Activated naive CD8-positive, alpha-beta T cell (primary cell): Measurements from ENCODE around the gene MIB2.
"Not testable (repeated sequence)": the region's sequence is repeated elsewhere in the genome, so short reads cannot be mapped to it uniquely, and the experiment has no call there.

Experiments
- H3K27ac Mint-ChIP-seq: one replicate; pipeline ENCODE4 v1.8.0; 2021; ENCODE audit warnings: mixed read lengths
- H3K27me3 Mint-ChIP-seq: one replicate; pipeline ENCODE4 v1.8.0; 2021; ENCODE audit warnings: mixed read lengths
- H3K36me3 Mint-ChIP-seq: one replicate; pipeline ENCODE4 v1.8.0; 2021; ENCODE audit warnings: mixed read lengths
- H3K4me1 Mint-ChIP-seq: one replicate; pipeline ENCODE4 v1.8.0; 2021; ENCODE audit warnings: low read depth, mixed read lengths
- H3K4me3 Mint-ChIP-seq: one replicate; pipeline ENCODE4 v1.8.0; 2021; ENCODE audit warnings: mild to moderate bottlenecking, mixed read lengths
- H3K9me3 Mint-ChIP-seq: one replicate; pipeline ENCODE4 v1.8.0; 2021; ENCODE audit warnings: low read depth, mixed read lengths

The MIB2 gene

DNA sequence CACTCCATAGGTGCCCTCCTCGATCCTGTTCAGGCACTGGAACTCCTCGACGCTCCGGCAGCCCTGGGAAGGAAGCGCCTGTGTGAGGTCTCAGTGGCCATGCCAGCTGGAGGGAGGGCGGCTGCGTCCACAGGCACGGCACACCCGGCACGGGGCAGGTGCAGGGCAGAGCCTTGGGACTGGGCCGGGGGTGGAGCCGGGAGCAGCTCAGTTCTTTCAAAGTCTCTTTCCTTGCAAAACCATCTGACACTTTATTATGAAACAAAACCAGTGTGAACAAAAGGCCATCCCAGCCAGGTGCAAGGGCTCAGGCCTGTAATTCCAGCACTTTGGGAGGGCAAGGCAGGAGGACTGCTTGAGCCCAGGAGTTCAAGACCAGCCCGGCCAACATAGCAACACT is 23.2 kb downstream of the MIB2 start:
- not testable (repeated sequence) for H3K4me1 Mint-ChIP-seq, H3K27me3 Mint-ChIP-seq, H3K36me3 Mint-ChIP-seq, H3K4me3 Mint-ChIP-seq, H3K9me3 Mint-ChIP-seq, H3K27ac Mint-ChIP-seq

DNA sequence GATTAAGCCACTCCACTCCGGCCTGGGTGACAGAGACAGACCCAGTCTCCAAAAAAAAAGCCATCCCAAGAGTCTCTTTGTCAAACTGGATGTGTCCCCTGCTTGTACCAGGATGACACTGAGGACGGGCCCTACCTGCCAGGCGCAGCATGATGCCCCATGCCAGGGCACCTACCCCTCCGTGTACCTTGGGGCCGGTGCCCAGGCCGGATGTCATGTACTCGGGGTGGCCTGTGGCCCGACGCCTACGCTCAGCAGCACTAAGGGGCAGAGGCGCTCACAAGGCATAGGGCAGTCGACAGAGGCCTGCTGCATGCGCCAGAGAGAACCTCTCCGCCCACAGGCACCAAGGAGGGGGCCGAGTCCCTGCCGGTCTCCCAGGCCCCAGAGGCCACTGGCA is 24.1 kb downstream of the MIB2 start:
- not testable (repeated sequence) for H3K36me3 Mint-ChIP-seq, H3K4me3 Mint-ChIP-seq, H3K27me3 Mint-ChIP-seq, H3K4me1 Mint-ChIP-seq, H3K9me3 Mint-ChIP-seq, H3K27ac Mint-ChIP-seq

DNA sequence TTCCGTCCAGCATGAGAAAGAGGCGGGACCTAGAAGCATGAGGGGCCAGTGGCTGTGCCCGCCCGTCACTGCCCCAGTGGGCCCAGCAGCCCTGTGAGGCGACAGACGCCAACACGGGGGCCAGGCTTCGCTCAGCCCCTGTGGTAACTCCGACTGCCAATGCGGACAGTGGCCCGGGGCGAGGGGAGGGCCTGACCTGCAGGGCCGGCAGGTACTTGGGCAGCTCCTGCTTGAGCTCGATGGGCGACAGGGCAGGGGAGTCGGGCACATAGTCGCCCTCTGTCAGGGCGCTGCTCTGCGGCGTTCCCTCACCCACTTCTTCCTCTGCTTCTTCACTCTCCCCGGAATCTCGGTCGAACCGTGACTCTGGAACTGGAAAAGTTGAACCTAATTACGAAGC is 24.8 kb downstream of the MIB2 start:
- not testable (repeated sequence) for H3K4me1 Mint-ChIP-seq, H3K36me3 Mint-ChIP-seq, H3K27ac Mint-ChIP-seq, H3K9me3 Mint-ChIP-seq, H3K4me3 Mint-ChIP-seq, H3K27me3 Mint-ChIP-seq

DNA sequence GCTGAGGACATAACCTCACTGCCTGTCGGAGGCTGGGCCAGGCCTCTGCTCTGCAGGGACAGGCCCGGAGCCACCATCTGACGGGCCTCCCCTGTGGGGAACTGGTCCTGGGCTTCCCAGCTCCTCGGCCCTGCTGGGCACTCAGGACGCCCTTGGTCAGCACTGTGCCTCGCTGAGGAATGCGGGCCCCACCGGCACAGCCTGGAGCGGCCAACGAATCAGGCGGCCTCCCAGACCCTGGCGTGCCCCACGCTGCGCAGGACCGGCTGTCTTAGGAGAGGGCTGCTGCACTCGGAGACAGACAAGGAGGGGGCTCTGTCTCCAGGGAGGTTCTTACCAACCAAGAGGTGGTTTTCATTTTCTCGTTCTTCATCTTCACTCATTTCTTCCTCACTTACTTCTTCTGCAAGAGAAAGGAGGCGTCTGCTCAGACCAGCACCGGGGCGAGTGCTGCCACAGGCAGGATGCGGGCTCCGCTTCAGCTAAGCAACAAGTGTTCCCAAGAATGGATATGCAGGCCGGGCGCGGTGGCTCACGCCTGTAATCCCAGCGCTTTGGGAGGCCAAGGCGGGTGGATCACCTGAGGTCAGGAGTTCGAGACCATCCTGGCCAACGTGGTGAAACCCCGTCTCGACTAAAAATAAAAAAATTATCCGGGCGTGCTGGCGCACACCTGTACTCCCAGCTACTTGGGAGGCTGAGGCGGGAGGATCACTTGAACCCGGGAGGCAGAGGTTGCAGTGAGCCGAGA is 25.6 kb downstream of the MIB2 start:
- H3K4me3 Mint-ChIP-seq, H3K27ac Mint-ChIP-seq: not testable (repeated sequence)

DNA sequence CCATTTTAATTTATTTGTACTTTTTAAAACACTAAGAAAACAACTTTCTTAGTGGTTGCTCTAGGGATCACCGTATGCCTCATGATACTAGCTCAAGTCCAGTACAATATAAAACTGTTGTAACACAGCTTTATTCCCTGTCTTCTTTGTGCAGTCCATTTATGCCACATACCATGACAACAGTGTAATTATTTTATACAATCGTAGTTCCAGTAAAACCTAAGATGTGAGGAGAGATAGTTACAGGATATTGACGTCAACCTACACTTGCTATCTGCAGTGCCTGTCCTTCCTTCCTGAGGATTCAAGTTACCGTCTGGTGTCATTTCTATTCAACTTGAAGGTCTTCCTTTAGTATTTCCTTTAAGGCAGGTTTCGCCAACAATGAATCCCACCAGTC is 31.0 kb downstream of the MIB2 start:
- H3K27me3 Mint-ChIP-seq, H3K4me3 Mint-ChIP-seq, H3K4me1 Mint-ChIP-seq, H3K27ac Mint-ChIP-seq, H3K9me3 Mint-ChIP-seq, H3K36me3 Mint-ChIP-seq: not testable (repeated sequence)

More for the DNA sequence above, 25.6 kb downstream of the MIB2 start:
- H3K27me3 Mint-ChIP-seq, H3K4me1 Mint-ChIP-seq, H3K36me3 Mint-ChIP-seq, H3K9me3 Mint-ChIP-seq: not testable (repeated sequence)

DNA sequence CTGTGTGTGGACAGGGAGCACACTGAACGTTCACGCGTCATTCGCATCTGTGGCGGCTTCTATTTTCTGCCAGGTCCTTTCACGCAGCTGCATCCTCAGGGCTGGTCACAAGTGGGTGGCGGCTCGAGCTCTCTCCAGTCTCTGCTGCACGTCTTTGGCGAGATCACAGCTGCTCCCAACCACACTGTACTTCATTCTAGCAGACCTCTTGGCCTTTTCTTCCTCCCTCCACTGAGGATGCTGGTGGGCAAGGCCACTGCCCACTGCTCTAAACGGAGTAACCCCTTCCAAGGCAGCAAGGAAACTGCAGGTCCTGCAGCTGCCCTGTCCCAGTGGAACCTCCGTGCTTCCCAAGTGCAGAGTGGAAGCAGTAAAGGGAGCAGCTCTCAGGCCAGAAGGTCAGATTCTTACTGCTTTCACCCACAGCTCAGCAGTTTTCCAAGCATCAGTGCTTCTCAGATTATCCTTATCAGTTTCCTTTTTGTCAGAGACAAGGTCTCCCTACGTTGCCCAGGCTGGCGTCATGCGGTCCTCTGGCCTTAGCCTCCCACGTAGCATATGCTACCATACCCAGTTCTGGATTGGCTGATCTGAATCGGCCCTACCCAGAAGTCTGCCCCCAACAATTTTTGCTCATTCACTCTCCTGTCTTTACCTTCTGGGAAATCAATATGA is 32.4 kb downstream of the MIB2 start:
- H3K36me3 Mint-ChIP-seq, H3K4me1 Mint-ChIP-seq, H3K27me3 Mint-ChIP-seq, H3K9me3 Mint-ChIP-seq, H3K4me3 Mint-ChIP-seq: not testable (repeated sequence)
- H3K27ac Mint-ChIP-seq = peak overlapping the region; percentile 41

DNA sequence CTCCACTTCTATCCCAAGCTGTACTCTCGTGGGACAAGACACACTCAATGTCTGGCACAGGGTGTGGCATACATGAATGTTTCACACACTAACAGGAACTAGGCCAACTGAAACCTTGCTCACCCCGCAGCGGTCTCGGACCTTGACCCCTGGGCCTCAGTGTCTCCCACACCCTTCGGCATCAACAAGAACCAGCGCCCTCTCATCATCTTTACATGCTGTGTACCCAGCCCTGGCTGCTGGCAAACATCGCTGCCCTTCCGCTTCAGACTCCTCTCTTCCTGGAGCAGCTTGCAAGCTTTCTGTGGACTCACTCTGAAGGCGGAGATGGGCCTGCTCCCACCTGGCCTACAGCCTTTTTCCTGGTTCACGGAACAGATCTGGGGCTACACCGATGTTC is 33.0 kb downstream of the MIB2 start:
- H3K4me3 Mint-ChIP-seq, H3K4me1 Mint-ChIP-seq, H3K27ac Mint-ChIP-seq, H3K9me3 Mint-ChIP-seq, H3K27me3 Mint-ChIP-seq, H3K36me3 Mint-ChIP-seq: not testable (repeated sequence)

DNA sequence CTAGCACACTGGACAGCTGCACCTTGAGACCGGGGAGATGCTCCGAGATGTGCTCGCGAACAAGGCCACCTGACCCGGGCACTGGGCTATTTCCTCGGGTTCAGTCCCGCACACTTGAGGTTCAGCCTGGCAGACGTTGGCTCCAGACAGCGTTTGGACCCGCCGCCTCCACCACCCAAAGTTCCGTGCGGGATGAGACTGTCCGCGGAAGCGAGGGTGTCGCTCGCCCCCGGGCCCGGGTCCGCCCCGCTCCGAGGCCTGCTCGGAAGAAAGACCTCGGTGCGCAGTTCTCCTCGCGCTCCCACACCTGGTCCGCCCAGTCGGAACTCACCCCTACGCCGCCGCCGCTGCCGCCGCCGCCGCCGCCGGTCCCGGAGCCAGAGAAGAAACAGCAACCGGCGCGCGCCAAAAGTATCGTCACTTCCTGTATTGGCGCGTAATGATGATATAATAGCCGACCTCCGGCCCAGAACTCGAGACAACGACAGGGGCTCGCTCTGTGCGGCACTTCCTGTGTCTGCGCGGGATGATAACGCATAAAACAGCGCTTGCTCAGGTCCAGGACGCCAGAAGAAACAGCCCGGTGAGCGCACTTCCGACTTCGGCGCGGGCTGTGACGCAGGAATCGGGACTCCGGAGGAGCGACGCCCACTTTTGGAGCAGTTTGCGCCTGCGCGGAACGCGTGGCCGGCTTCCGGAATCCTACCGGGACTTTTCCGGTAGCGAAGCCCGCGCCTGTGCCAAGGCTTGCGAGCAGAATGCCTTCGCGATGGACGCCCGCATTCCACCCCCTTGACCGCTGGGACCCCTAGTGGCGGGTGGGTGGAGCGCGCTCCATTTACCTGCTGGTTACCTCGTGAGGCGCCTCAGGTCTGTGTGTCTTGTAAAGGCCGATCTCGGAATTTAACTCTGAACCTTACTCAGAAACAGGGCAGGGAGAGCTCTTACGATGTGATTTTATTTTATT is 43.6 kb downstream of the MIB2 start, which contains the start of gene CDK11B:
Gene CDK11B (minus strand): TSS at position 422 of the 967 bp plus-strand sequence. CDS start 1,519 bp downstream, outside the sequence.
- H3K9me3 Mint-ChIP-seq, H3K36me3 Mint-ChIP-seq, H3K27me3 Mint-ChIP-seq, H3K4me1 Mint-ChIP-seq: not testable (repeated sequence)
- peak within 1 kb of the TSS; percentile 97 for H3K27ac Mint-ChIP-seq
- H3K4me3 Mint-ChIP-seq = peak within 1 kb of the TSS; percentile 94

DNA sequence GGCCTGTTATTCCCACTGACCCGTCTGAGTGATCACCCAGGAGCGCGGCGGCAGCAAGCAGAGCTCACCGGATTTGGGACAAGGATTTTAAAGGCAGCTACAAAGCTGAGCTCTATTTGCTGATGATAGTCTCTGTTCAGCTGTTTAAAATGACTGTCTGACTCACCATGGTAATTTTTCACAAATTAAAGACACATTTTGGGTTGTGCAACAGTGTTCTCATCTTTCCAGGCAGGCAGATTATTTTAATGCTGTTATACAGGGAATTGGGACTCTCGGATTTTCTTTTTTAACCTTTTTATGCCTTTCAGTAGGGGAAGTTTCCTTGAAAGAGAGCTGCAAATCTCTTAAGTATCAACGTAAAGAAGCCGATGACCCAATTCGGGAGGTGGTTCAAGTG is 47.1 kb downstream of the MIB2 start:
- not testable (repeated sequence) for H3K4me3 Mint-ChIP-seq, H3K27ac Mint-ChIP-seq, H3K9me3 Mint-ChIP-seq, H3K4me1 Mint-ChIP-seq, H3K27me3 Mint-ChIP-seq, H3K36me3 Mint-ChIP-seq

DNA sequence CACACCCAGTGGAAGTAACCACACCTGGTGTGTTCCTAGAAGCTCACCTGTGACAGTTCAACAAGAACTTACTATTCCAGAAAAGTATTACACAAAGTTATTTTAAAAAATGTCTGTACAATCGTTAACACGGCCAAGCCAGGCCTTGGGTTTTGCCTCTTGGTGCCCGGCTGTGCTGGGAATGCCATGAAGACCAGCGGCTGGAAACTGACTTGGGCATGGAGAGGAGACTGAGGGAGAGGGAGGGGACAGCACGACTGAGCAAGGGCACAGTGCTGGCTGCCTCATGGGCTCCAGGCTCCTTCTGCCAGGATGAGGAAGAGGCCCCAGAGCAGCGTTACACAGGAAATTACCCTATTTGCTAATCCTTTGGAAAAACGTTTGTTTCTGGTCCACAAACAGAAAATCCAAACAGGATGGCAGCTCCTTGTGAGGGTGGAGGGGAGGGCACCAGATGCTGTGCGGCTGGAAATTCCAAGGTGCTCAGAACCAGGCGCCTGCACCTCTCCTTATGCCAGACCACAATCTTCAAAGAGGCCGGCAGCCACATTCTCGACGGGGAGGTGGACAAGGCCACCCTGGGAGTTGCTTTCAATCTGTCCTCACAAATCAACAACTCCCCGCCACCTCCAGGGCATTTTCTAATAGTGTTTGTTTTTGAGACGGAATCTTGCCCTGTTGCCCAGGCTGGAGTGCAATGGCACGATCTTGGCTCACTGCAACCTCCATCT is 47.7 kb downstream of the MIB2 start:
- not testable (repeated sequence) for H3K4me3 Mint-ChIP-seq, H3K9me3 Mint-ChIP-seq, H3K4me1 Mint-ChIP-seq

DNA sequence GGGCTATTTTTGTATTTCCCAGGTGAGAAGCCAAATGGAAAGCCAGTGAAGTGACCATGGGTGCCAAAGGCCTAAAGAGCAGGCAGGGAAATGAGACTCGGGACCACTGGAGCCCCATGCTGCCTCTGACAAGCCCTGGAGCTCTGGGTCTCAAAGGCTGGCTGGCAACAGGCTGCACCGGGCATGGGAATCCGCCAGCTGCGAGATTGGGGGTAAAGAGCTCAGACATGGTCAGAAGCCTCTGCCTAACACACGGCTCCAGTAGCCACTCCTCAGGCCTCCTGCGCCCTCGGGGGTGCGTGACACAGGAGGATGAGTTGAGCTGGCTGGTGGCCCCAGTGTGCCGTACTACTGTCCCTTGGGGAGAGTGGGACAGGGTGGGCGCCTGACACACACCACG is 49.0 kb downstream of the MIB2 start:
- H3K4me3 Mint-ChIP-seq, H3K27me3 Mint-ChIP-seq, H3K36me3 Mint-ChIP-seq, H3K4me1 Mint-ChIP-seq, H3K9me3 Mint-ChIP-seq, H3K27ac Mint-ChIP-seq: not testable (repeated sequence)

More for the DNA sequence above, 47.7 kb downstream of the MIB2 start:
- not testable (repeated sequence) for H3K27ac Mint-ChIP-seq, H3K36me3 Mint-ChIP-seq, H3K27me3 Mint-ChIP-seq

DNA sequence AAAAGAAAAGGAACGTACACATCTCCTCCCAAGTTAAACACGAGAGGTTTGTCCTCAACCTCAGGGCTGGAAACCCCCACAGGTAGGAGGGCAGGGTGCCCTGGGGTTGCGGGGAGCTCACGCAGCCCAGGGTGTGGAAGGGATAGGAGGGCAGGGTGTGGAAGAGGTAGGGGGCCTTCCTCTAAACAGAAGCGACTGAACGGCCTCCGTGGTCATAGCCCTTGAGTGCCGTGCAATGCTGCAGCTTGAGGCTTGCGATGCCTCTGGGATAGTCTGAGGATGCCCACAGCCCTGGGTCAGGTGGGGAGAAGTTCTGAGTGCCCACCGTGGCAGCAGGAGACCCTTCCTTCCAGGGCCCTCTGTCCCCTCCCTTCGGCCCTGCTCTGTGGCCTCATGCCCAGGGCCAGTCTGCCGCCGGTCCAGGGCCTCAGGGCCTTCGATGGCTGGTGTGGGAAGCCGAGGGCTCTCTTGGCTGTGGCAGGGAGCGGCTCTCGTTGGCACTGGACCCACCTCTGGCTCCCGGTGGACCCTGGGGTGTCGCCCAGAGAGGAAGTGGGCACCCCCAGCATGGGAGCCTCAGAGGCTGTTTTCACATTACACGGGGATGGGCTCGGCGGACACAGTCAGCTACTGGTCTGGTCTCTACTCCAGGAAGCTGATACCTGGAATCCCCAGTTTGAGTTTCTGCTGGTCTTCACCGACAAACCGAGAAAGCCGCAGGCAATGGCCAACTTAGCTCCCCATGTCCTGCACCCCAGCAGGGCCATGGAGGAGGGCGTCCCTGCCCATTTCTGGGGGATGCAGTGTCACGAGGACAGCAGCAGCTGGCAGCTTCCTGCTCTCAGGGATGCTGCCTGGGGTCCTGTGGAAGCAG is 49.9 kb downstream of the MIB2 start:
- Mint-ChIP-seq H3K4me3 (no peak overlapping the region), H3K36me3 (no peaks in the 10 kb centered on the region), H3K4me1 (peaks cover 5% of the 10 kb centered on the region), H3K27ac (no peak overlapping the region), H3K27me3 (no peaks in the 10 kb centered on the region), H3K9me3 (no peaks in the 10 kb centered on the region)

DNA sequence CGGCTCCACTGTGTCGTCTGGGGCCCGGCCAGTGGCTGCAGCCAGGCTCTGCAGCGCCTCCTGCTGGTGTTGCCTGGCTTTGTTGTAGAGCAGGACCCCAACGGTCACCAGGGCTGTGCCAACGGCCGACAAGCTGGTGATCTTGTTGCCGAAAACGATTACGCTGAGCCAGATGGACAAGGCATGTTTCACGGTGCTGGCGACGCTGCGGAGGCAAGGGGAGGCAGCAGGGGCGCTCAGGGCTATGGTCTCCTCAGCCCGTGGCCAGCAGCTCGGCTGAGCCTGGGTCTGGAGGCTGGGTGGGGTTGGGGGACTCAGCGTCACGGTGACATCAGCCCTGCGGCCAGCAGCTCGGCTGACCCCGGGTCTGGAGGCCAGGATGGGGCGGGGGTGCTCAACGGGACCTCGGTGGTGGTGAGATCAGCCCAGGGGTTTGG is 50.5 kb downstream of the MIB2 start:
- H3K27me3 Mint-ChIP-seq = no peaks in the 10 kb centered on the region
- no peak overlapping the region for H3K27ac Mint-ChIP-seq
- H3K36me3 Mint-ChIP-seq = no peaks in the 10 kb centered on the region
- peaks cover 5% of the 10 kb centered on the region for H3K4me1 Mint-ChIP-seq
- no peaks in the 10 kb centered on the region for H3K9me3 Mint-ChIP-seq
- H3K4me3 Mint-ChIP-seq = no peak overlapping the region

DNA sequence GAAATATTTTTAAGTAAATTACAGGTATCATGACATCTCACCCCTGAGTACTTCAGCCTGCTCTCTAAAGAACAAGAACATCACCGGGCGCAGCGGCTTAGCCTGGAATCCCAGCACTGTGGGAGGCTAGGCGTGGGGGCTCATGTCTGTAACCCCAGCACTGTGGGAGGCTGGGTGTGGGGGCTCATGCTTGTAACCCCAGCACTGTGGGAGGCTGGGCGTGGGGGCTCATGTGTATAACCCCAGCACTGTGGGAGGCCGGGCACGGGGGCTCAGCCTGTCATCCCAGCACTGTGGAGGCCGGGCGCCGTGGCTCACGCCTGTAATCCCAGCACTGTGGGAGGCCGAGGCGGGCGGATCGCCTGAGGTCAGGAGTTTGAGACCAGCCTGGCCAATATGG is 51.2 kb downstream of the MIB2 start:
- Mint-ChIP-seq H3K4me1 (peaks cover 2% of the 10 kb centered on the region), H3K36me3 (no peaks in the 10 kb centered on the region), H3K27ac (no peak overlapping the region), H3K4me3 (no peak overlapping the region), H3K27me3 (no peaks in the 10 kb centered on the region), H3K9me3 (no peaks in the 10 kb centered on the region)
